Measurements from ENCODE around the gene ATG2B. TPM values are rescaled to one million over a fixed set of nuclear protein-coding genes. Genes with fewer than 3 reads are reported as not detected.

ATG2B gene
- total RNA-seq, 2 experiments from 2014 or later = 15.7 to 23.7 TPM

- H3K79me2 ChIP-seq (ENCODE audit: insufficient read depth, low read depth, low read length) = no peaks in the 10 kb centered on the region
- ChIA-PET POLR2A (interaction anchor here (0.5 to 2.8 kb wide), 2 partner anchors 11 to 65 kb away, joined by 3 to 11 read pairs; no protein-coding TSS in a partner anchor), CTCF (ENCODE audit: unreplicated experiment) (no interaction called here)
- DNase-seq (ENCODE audit: low spot score) = peak; percentile 94
- H3K4me3 ChIP-seq (ENCODE audit: low read depth, low read length, poor library complexity, severe bottlenecking) = peak overlapping the region; percentile 75
- H3K27ac ChIP-seq (ENCODE audit: low read depth, low read length, poor library complexity, severe bottlenecking) = peak overlapping the region; percentile 26
- peaks cover 16% of the 10 kb centered on the region for H3K4me1 ChIP-seq (ENCODE audit: insufficient read depth, low read length, poor library complexity, severe bottlenecking)
- no peaks in the 10 kb centered on the region for H4K20me1 ChIP-seq (ENCODE audit: insufficient read depth, low read length)
- peak overlapping the region; percentile 91 for H3K4me2 ChIP-seq (ENCODE audit: low read length)
- H3K9me2 ChIP-seq (ENCODE audit: insufficient read depth, low read length) = no peaks in the 10 kb centered on the region
- H3K36me3 ChIP-seq (ENCODE audit: insufficient read depth, low read length) = peaks cover 6% of the 10 kb centered on the region
- intact Hi-C loops (cut with micrococcal nuclease; ENCODE audit: unreplicated experiment) = loop anchor here (1.0 to 2.0 kb wide), 2 partner anchors 28 to 111 kb away; partner anchors contain the start of genes ATG2B, GSKIP and PAPOLA
- no peaks in the 10 kb centered on the region for H3K9me3 ChIP-seq (ENCODE audit: low read length)
- H2AFZ ChIP-seq (ENCODE audit: low read length) = peak overlapping the region; percentile 99
- no TSS peak for BruUV-seq (replicated peaks)
- TF ChIP-seq CTCF (conservative IDR thresholded peaks at IDR 0.05; ENCODE audit: low read length) (no peak), EZH2phosphoT487 (IDR thresholded peaks at IDR 0.05; ENCODE audit: borderline replicate concordance, low read depth, low read length) (no peak)
These were observed 28.4 kb upstream of the ATG2B start for GRCh38 chr14:96391293-96392118.

- H3K36me3 ChIP-seq (ENCODE audit: insufficient read depth, low read length) = peaks cover 11% of the 10 kb centered on the region
- TF ChIP-seq EZH2phosphoT487 (IDR thresholded peaks at IDR 0.05; ENCODE audit: borderline replicate concordance, low read depth, low read length) (no peak), CTCF (conservative IDR thresholded peaks at IDR 0.05; ENCODE audit: low read length) (no peak)
- no peak for DNase-seq (ENCODE audit: low spot score)
- ChIA-PET POLR2A (interaction anchor here (2.8 kb wide), 1 partner anchor 11 kb away, joined by 11 read pairs; no protein-coding TSS in a partner anchor), CTCF (ENCODE audit: unreplicated experiment) (no interaction called here)
- no peak overlapping the region for H3K27ac ChIP-seq (ENCODE audit: low read depth, low read length, poor library complexity, severe bottlenecking)
- no peaks in the 10 kb centered on the region for H4K20me1 ChIP-seq (ENCODE audit: insufficient read depth, low read length)
- H3K9me2 ChIP-seq (ENCODE audit: insufficient read depth, low read length) = no peaks in the 10 kb centered on the region
- H3K9me3 ChIP-seq (ENCODE audit: low read length) = no peaks in the 10 kb centered on the region
- H3K4me1 ChIP-seq (ENCODE audit: insufficient read depth, low read length, poor library complexity, severe bottlenecking) = peaks cover 16% of the 10 kb centered on the region
- peak overlapping the region; percentile 99 for H2AFZ ChIP-seq (ENCODE audit: low read length)
- intact Hi-C loops (cut with micrococcal nuclease; ENCODE audit: unreplicated experiment) = loop anchor here (1.0 to 2.0 kb wide), 2 partner anchors 28 to 112 kb away; partner anchors contain the start of genes ATG2B, GSKIP and PAPOLA
- peak overlapping the region; percentile 91 for H3K4me2 ChIP-seq (ENCODE audit: low read length)
- no peaks in the 10 kb centered on the region for H3K79me2 ChIP-seq (ENCODE audit: insufficient read depth, low read depth, low read length)
- no TSS peak for BruUV-seq (replicated peaks)
- H3K4me3 ChIP-seq (ENCODE audit: low read depth, low read length, poor library complexity, severe bottlenecking) = peak overlapping the region; percentile 75
These were observed 27.8 kb upstream of the ATG2B start for GRCh38 chr14:96390965-96391292.

GRCh38 chr14:96385385-96385784, 22.2 kb upstream of the ATG2B start:
- Histone ChIP-seq H3K4me3 (ENCODE audit: low read depth, low read length, poor library complexity, severe bottlenecking) (no peak overlapping the region), H3K4me2 (ENCODE audit: low read length) (no peak overlapping the region), H3K9me3 (ENCODE audit: low read length) (no peaks in the 10 kb centered on the region), H4K20me1 (ENCODE audit: insufficient read depth, low read length) (no peaks in the 10 kb centered on the region), H2AFZ (ENCODE audit: low read length) (no peak overlapping the region), H3K36me3 (ENCODE audit: insufficient read depth, low read length) (peaks cover 55% of the 10 kb centered on the region), H3K79me2 (ENCODE audit: insufficient read depth, low read depth, low read length) (no peaks in the 10 kb centered on the region), H3K27ac (ENCODE audit: low read depth, low read length, poor library complexity, severe bottlenecking) (no peak overlapping the region), H3K4me1 (ENCODE audit: insufficient read depth, low read length, poor library complexity, severe bottlenecking) (peaks cover 15% of the 10 kb centered on the region), H3K9me2 (ENCODE audit: insufficient read depth, low read length) (no peaks in the 10 kb centered on the region)
- no TSS peak for BruUV-seq (replicated peaks)
- intact Hi-C loops (cut with micrococcal nuclease; ENCODE audit: unreplicated experiment) = no loop called here
- ChIA-PET CTCF (ENCODE audit: unreplicated experiment) (no interaction called here), POLR2A (no interaction called here)
- TF ChIP-seq EZH2phosphoT487 (IDR thresholded peaks at IDR 0.05; ENCODE audit: borderline replicate concordance, low read depth, low read length) = no peak
- no peak for TF ChIP-seq CTCF (conservative IDR thresholded peaks at IDR 0.05; ENCODE audit: low read length)
- no peak for DNase-seq (ENCODE audit: low spot score)

Data from OCI-LY7 (cell line).